Kidney (tissue), 14 donors: ENCODE results near the gene TRIM67. TPM values are rescaled to one million over a fixed set of nuclear protein-coding genes. Genes with fewer than 3 reads are reported as not detected.

Experiments used
- DNase-seq, 5 donors: peaks; one replicate each; pipeline ENCODE4 v3.0.0-alpha.2; 2013 to 2020
- FAIRE-seq: peaks from 2 replicates; lab custom pipeline; 2012; peaks lifted over from hg19 to GRCh38; lab: Jason Lieb, UNC
- H3K27ac ChIP-seq, 2 donors: one replicate each; pipeline ENCODE4 v1.7.0; 2013; ENCODE audit warnings: low read depth in 2 of 2, low read length in 2 of 2, inconsistent platforms in 1 of 2
- H3K27me3 ChIP-seq: one replicate; pipeline ENCODE4 v1.7.1; 2013; ENCODE audit warnings: low read length, inconsistent platforms; ENCODE audit not compliant: control insufficient read depth, insufficient read depth
- H3K36me3 ChIP-seq, 3 donors: one replicate each; pipeline versions ENCODE4 v1.7.0 to v1.7.1; 2013; ENCODE audit warnings: low read length in 3 of 3, control low read depth in 1 of 3, inconsistent platforms in 1 of 3; ENCODE audit not compliant: insufficient read depth in 3 of 3, control insufficient read depth in 2 of 3
- H3K4me1 ChIP-seq, 3 donors: one replicate each; pipeline versions ENCODE4 v1.7.0 to v1.7.1; 2013; ENCODE audit warnings: low read length in 3 of 3, inconsistent platforms in 1 of 3, low read depth in 1 of 3; ENCODE audit not compliant: control insufficient read depth in 2 of 3, insufficient read depth in 2 of 3
- H3K4me3 ChIP-seq, 3 donors: one replicate each; pipeline versions ENCODE4 v1.7.0 to v1.8.1; 2013; ENCODE audit warnings: low read length in 3 of 3, control low read depth in 1 of 3, inconsistent platforms in 1 of 3
- H3K9ac ChIP-seq, 3 donors: one replicate each; pipeline versions ENCODE4 v1.7.0 to v1.7.1; 2013; ENCODE audit warnings: low read length in 3 of 3, control low read depth in 1 of 3, inconsistent platforms in 1 of 3
- H3K9me3 ChIP-seq, 3 donors: one replicate each; pipeline versions ENCODE4 v1.7.0 to v1.7.1; 2013; ENCODE audit warnings: low read length in 3 of 3, control low read depth in 1 of 3, inconsistent platforms in 1 of 3; ENCODE audit not compliant: control insufficient read depth in 2 of 3, insufficient read depth in 1 of 3
- intact Hi-C: fragments of 100-400 bp; cut with DNase I; formaldehyde crosslinking; loops from one replicate; pipeline ENCODE4 v1.11.1; 2022
- polyA plus RNA-seq: library from polyadenylated mRNA; stranded (reverse); fragments of 350-450 nt; fragmentation: Illumina TruSeq; extraction: RNeasy Lipid Tissue Mini Kit (QIAGEN cat#74804); gene quantifications from one replicate; pipeline ENCODE4 v1.2.3, GENCODE V29; 2014; ENCODE audit warnings: low read depth, low replicate concordance; ENCODE audit not compliant: insufficient read depth
- total RNA-seq: library from RNA; stranded (reverse); fragmentation: NEBNext Ultra II Directional; extraction: Animal tissue kit (Norgen Biotek cat#: 25700); gene quantifications from one replicate; pipeline ENCODE4 v1.2.1, GENCODE V29; 2021
- TF ChIP-seq, protein P1 (sequence below): IDR thresholded peaks from 3 replicates; pipeline ENCODE4 v1.5.1; 2012; ENCODE audit warnings: mild to moderate bottlenecking, moderate library complexity, borderline replicate concordance; ENCODE audit not compliant: insufficient read depth; ENCODE audit errors: extremely low read depth
- donor health status: control.
- donor health status: control.
- donor health status: control.
- donor health status: control.
- donor health status: control.
- donor health status: DM: yes; HTN: yes; CAD: no.
- donor health status: Normal renal cell carcinoma (clear cell type).

Gene TRIM67
- total and polyA plus RNA-seq, 2 donors from 2014 or later = 0.04 TPM; not detected in 1

DNA sequence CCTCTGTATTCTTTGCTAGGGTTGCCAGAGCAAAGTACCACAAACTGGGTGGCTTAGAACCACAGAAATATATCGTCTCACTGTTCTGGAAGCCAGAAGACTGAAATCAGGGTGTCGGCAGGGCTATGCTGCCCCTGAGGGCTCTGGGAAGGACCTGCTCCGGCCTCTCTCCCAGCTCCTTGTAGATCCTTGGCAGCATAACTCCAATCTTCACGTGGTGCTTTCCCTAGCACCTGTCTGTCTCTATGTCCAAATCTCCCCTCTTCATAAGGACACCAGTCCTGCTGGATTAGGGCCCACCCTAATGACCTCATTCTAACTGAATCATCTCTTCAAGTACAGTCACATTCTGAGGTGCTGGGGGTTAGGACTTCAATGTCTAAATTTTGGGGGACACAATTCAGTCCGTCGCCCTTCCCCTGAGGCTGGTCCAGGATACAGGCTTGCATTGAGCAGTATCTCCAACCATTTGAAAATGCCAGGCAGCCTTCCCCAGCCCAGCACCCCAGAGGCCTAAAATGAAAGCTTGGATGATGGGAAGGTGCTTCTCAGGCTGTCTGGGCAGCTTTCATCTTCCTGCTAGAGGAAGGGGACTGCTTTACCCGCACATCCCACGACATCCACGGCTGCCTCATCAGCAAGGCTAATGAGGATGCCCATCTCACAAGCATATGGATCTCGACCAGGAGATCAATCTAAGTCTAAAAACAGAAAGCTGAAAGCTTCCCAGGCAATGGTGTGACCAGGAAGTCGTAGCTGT, 24.7 kb downstream of the TRIM67 start:
- Histone ChIP-seq H3K4me1 (no peaks in the 10 kb centered on the region), H3K36me3 (no peaks in the 10 kb centered on the region), H3K9me3 (peaks cover 0 to 8% (median 0%) of the 10 kb centered on the region in 3 donors), H3K27ac (no peak overlapping the region), H3K27me3 (no peaks in the 10 kb centered on the region), H3K9ac (no peak overlapping the region), H3K4me3 (no peak overlapping the region)
- DNase-seq (no peak), FAIRE-seq (no peak)
- intact Hi-C loops = no loop called here
- TF ChIP-seq, protein P1, sequence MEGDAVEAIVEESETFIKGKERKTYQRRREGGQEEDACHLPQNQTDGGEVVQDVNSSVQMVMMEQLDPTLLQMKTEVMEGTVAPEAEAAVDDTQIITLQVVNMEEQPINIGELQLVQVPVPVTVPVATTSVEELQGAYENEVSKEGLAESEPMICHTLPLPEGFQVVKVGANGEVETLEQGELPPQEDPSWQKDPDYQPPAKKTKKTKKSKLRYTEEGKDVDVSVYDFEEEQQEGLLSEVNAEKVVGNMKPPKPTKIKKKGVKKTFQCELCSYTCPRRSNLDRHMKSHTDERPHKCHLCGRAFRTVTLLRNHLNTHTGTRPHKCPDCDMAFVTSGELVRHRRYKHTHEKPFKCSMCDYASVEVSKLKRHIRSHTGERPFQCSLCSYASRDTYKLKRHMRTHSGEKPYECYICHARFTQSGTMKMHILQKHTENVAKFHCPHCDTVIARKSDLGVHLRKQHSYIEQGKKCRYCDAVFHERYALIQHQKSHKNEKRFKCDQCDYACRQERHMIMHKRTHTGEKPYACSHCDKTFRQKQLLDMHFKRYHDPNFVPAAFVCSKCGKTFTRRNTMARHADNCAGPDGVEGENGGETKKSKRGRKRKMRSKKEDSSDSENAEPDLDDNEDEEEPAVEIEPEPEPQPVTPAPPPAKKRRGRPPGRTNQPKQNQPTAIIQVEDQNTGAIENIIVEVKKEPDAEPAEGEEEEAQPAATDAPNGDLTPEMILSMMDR = no peak

DNA sequence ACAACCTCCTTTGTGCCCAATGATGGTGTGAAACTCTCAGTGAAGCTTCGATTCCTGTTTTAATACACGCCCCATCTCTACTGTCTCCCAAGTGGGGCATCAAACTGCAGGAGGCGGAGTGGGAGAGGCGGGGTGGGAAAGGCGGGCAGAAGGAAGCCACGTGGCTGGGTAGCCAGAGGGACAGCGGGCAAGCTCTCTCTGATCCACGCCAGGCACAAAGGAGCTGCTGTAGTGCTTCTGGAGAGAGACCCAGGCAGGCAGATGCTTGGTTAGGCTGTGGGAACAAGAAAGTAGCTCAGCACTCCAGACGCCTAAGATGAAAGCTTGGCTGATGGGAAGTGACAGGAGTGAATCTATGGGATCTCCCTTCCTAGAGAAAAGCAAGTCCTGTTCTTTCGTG, 25.7 kb downstream of the TRIM67 start:
- H3K27me3 ChIP-seq = no peaks in the 10 kb centered on the region
- DNase-seq = no peak
- no peak for FAIRE-seq

DNA sequence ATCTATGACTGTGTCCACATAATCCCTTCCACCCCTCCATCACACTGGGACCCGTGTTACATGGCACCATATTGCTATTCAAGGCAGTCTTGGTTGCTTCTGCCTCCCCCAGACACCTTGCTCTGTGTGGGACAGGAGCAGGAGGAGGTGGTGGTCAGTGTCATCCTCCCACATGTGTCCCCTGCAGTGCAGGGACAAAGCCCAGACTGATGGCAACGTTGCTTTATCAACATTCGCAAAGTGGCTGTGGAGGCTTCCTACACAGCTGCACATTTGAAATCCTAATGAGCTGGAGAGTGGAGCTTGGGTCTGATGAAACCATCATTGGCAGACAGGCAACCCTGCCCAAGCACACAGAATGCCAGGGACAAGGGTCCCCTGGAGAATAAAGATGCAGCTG, 26.2 kb downstream of the TRIM67 start:
- Histone ChIP-seq H3K4me1 (peaks cover 0 to 9% (median 6%) of the 10 kb centered on the region in 3 donors), H3K9me3 (peaks cover 0 to 8% (median 0%) of the 10 kb centered on the region in 3 donors), H3K27ac (no peak overlapping the region), H3K9ac (no peak overlapping the region), H3K36me3 (no peaks in the 10 kb centered on the region), H3K27me3 (no peaks in the 10 kb centered on the region), H3K4me3 (no peak overlapping the region)
- no peak for FAIRE-seq
- TF ChIP-seq, protein P1 = no peak
- intact Hi-C loops = no loop called here
- no peak for DNase-seq

More for the DNA sequence above, 25.7 kb downstream of the TRIM67 start:
- Histone ChIP-seq H3K9ac (no peak overlapping the region), H3K36me3 (no peaks in the 10 kb centered on the region), H3K9me3 (peaks cover 0 to 8% (median 0%) of the 10 kb centered on the region in 3 donors), H3K4me3 (no peak overlapping the region), H3K27ac (no peak overlapping the region), H3K4me1 (peaks cover 0 to 4% (median 1%) of the 10 kb centered on the region in 3 donors)
- TF ChIP-seq, protein P1 = no peak
- intact Hi-C loops = no loop called here
